H1 (cell line): ENCODE measurements around the gene CTIF. TPM values are rescaled to one million over a fixed set of nuclear protein-coding genes. Genes with fewer than 3 reads are reported as not detected.

ENCODE experiments used
- CTCF ChIA-PET: fragments of 300-600 bp; sonication (Branson Sonifier 250); formaldehyde crosslinking; loops from one replicate; lab custom pipeline; 2021; ENCODE audit not compliant: partially characterized antibody; lab: Charles Lee
- POLR2A ChIA-PET: fragments of 300-600 bp; sonication (Branson Sonifier 250); formaldehyde crosslinking; loops from one replicate; lab custom pipeline; 2021; ENCODE audit warnings: inconsistent platforms; ENCODE audit not compliant: partially characterized antibody; lab: Charles Lee
- DNase-seq, 2 experiments: peaks; one replicate each; pipeline versions ENCODE4 v3.0.0 to v3.0.0-alpha.2; 2010 to 2022; ENCODE audit warnings: low spot score in 2 of 2, low read depth in 1 of 2, mixed read lengths in 1 of 2
- FAIRE-seq: peaks from 2 replicates; lab custom pipeline; 2011; peaks lifted over from hg19 to GRCh38; lab: Jason Lieb, UNC
- H2AFZ ChIP-seq: 2 replicates; pipeline ENCODE4 v1.8.1; 2012; ENCODE audit warnings: low read length, inconsistent platforms
- H2AK5ac ChIP-seq: 2 replicates; pipeline ENCODE4 v1.6.1; 2013; ENCODE audit warnings: low read depth, low read length
- H2BK120ac ChIP-seq: replicated peaks from 2 replicates; pipeline ENCODE3; 2013; ENCODE audit warnings: low read depth, low read length, inconsistent platforms
- H2BK12ac ChIP-seq: 2 replicates; pipeline ENCODE4 v1.6.1; 2013; ENCODE audit warnings: low read depth, low read length
- H2BK15ac ChIP-seq: 2 replicates; pipeline ENCODE4 v1.6.1; 2013; ENCODE audit warnings: low read length
- H2BK20ac ChIP-seq: 2 replicates; pipeline ENCODE4 v1.6.1; 2013; ENCODE audit warnings: low read length
- H2BK5ac ChIP-seq: 2 replicates; pipeline ENCODE4 v1.6.1; 2013; ENCODE audit warnings: low read depth, low read length
- H3K14ac ChIP-seq: 2 replicates; pipeline ENCODE4 v1.6.1; 2013; ENCODE audit warnings: inconsistent platforms; ENCODE audit not compliant: insufficient read length
- H3K18ac ChIP-seq: 2 replicates; pipeline ENCODE4 v1.6.1; 2013; ENCODE audit warnings: low read length; ENCODE audit errors: extremely low read depth
- H3K23ac ChIP-seq: 2 replicates; pipeline ENCODE4 v1.6.1; 2013; ENCODE audit warnings: inconsistent platforms; ENCODE audit not compliant: insufficient read length
- H3K23me2 ChIP-seq: 2 replicates; pipeline ENCODE4 v1.6.1; 2013; ENCODE audit warnings: low read depth, low read length
- H3K27ac ChIP-seq: 2 replicates; pipeline ENCODE4 v1.6.1; 2011; ENCODE audit warnings: low read depth, low read length, inconsistent platforms
- H3K27me3 ChIP-seq, 4 experiments: replicated peaks in 1 of 4; 1 replicate in 1 of 4; 2 replicates in 3 of 4; pipeline versions ENCODE4 v1.6.1 to v1.8.1; 2011 to 2013; ENCODE audit warnings: low read length in 3 of 4, mild to moderate bottlenecking in 3 of 4, inconsistent platforms in 2 of 4, mixed read lengths in 2 of 4, moderate library complexity in 1 of 4; ENCODE audit not compliant: control insufficient read depth in 3 of 4, insufficient read depth in 3 of 4; ENCODE audit errors: extremely low read depth in 1 of 4
- H3K36me3 ChIP-seq, 4 experiments: 2 replicates each; pipeline versions ENCODE4 v1.6.1 to v1.8.1; 2011 to 2013; ENCODE audit warnings: mild to moderate bottlenecking in 4 of 4, low read length in 3 of 4, moderate library complexity in 2 of 4, control low read depth in 1 of 4, inconsistent platforms in 1 of 4; ENCODE audit not compliant: insufficient read depth in 4 of 4, control insufficient read depth in 2 of 4
- H3K4ac ChIP-seq: replicated peaks from 2 replicates; pipeline ENCODE3; 2013; ENCODE audit warnings: low read length, low read depth, mixed read lengths, inconsistent platforms; ENCODE audit not compliant: insufficient read length
- H3K4me1 ChIP-seq, 4 experiments: replicated peaks in 1 of 4; 1 replicate in 1 of 4; 2 replicates in 3 of 4; pipeline versions ENCODE4 v1.6.1 to v1.8.1; 2011 to 2013; ENCODE audit warnings: low read length in 3 of 4, inconsistent platforms in 2 of 4, mixed read lengths in 1 of 4; ENCODE audit not compliant: insufficient read depth in 4 of 4, control insufficient read depth in 3 of 4
- H3K4me2 ChIP-seq, 2 experiments: 2 replicates each; pipeline versions ENCODE4 v1.6.1 to v1.8.1; 2011 to 2013; ENCODE audit warnings: low read depth in 2 of 2, low read length in 2 of 2, control low read depth in 1 of 2, inconsistent platforms in 1 of 2, mild to moderate bottlenecking in 1 of 2; ENCODE audit not compliant: insufficient read depth in 1 of 2
- H3K4me3 ChIP-seq, 4 experiments: fragments of 200-600, 300-600 bp in 1 of 4; sonication (generic), shearing (Covaris generic), sonication (Bioruptor Twin) in 1 of 4; 2 replicates each; pipeline versions ENCODE4 v1.5.1 to v1.8.1; 2011 to 2016; ENCODE audit warnings: low read length in 4 of 4, low read depth in 3 of 4, control low read depth in 2 of 4, inconsistent platforms in 2 of 4, mild to moderate bottlenecking in 2 of 4, mixed read lengths in 1 of 4, moderate library complexity in 1 of 4; ENCODE audit not compliant: insufficient read depth in 2 of 4; ENCODE audit errors: extremely low read depth in 1 of 4
- H3K56ac ChIP-seq: replicated peaks from 2 replicates; pipeline ENCODE3; 2013; ENCODE audit warnings: low read depth, mild to moderate bottlenecking, mixed read lengths, low read length, inconsistent platforms; ENCODE audit not compliant: insufficient read length
- H3K79me1 ChIP-seq: 2 replicates; pipeline ENCODE4 v1.6.1; 2013; ENCODE audit warnings: low read depth, low read length, control low read depth
- H3K79me2 ChIP-seq, 2 experiments: 2 replicates each; pipeline versions ENCODE4 v1.6.1 to v1.8.1; 2012 to 2013; ENCODE audit warnings: low read length in 2 of 2, mild to moderate bottlenecking in 2 of 2, inconsistent platforms in 1 of 2; ENCODE audit not compliant: insufficient read depth in 2 of 2, control insufficient read depth in 1 of 2
- H3K9ac ChIP-seq, 4 experiments: replicated peaks in 1 of 4; 1 replicate in 1 of 4; 2 replicates in 3 of 4; pipeline versions ENCODE4 v1.6.1 to v1.8.1; 2011 to 2013; ENCODE audit warnings: low read depth in 3 of 4, low read length in 3 of 4, control low read depth in 2 of 4, mild to moderate bottlenecking in 2 of 4, moderate library complexity in 2 of 4, inconsistent platforms in 1 of 4; ENCODE audit errors: extremely low read depth in 1 of 4
- H3K9me3 ChIP-seq, 2 experiments: 2 replicates each; pipeline versions ENCODE4 v1.6.1 to v1.8.1; 2012 to 2013; ENCODE audit warnings: mild to moderate bottlenecking in 2 of 2, moderate library complexity in 2 of 2, control low read depth in 1 of 2, inconsistent platforms in 1 of 2, low read depth in 1 of 2, low read length in 1 of 2, mixed read lengths in 1 of 2; ENCODE audit not compliant: insufficient read depth in 2 of 2
- H4K20me1 ChIP-seq, 2 experiments: replicated peaks in 1 of 2; 2 replicates each; pipeline versions ENCODE3 to v1.8.1; 2011 to 2013; ENCODE audit warnings: inconsistent platforms in 2 of 2, low read length in 2 of 2, mild to moderate bottlenecking in 1 of 2; ENCODE audit not compliant: insufficient read depth in 2 of 2, control insufficient read depth in 1 of 2
- H4K5ac ChIP-seq: 2 replicates; pipeline ENCODE4 v1.6.1; 2013; ENCODE audit warnings: low read length, low read depth, mixed read lengths, inconsistent platforms; ENCODE audit not compliant: insufficient read length
- H4K8ac ChIP-seq: 2 replicates; pipeline ENCODE4 v1.8.0; 2013; ENCODE audit warnings: mild to moderate bottlenecking, moderate library complexity, low read length, inconsistent platforms; ENCODE audit not compliant: insufficient read depth; ENCODE audit errors: extremely low read depth
- H4K91ac ChIP-seq: replicated peaks from 2 replicates; pipeline ENCODE3; 2013; ENCODE audit warnings: low read length, mixed read lengths, inconsistent platforms; ENCODE audit not compliant: insufficient read length
- CEBPB ChIP-seq: IDR thresholded peaks from 2 replicates; pipeline ENCODE4 v1.6.1; 2012; ENCODE audit warnings: low read depth, low read length
- EGR1 ChIP-seq: IDR thresholded peaks from 2 replicates; pipeline ENCODE4 v1.6.1; 2011; ENCODE audit warnings: low read depth, low read length, borderline replicate concordance
- EZH2 ChIP-seq: fragments of 200-600 bp; sonication (generic); IDR thresholded peaks from 2 replicates; pipeline ENCODE4 v1.7.1; 2012; ENCODE audit warnings: low read depth, mild to moderate bottlenecking, moderate library complexity, low read length, inconsistent platforms; ENCODE audit not compliant: severe bottlenecking
- RBBP5 ChIP-seq: IDR thresholded peaks from 2 replicates; pipeline ENCODE4 v1.7.1; 2012; ENCODE audit warnings: low read depth, mild to moderate bottlenecking, inconsistent platforms, low read length, moderate library complexity, borderline replicate concordance
- RFX5 ChIP-seq: IDR thresholded peaks from 2 replicates; pipeline ENCODE4 v1.6.1; 2011; ENCODE audit warnings: low read depth, low read length, improper control_type of control experiment, borderline replicate concordance
- SAP30 ChIP-seq: fragments of 300-600 bp; sonication (generic); IDR thresholded peaks from 2 replicates; pipeline ENCODE4 v1.7.1; 2012; ENCODE audit warnings: low read length, moderate library complexity, mild to moderate bottlenecking, inconsistent platforms; ENCODE audit not compliant: insufficient read depth, insufficient replicate concordance
- SP1 ChIP-seq: IDR thresholded peaks from 2 replicates; pipeline ENCODE4 v1.6.1; 2011; ENCODE audit warnings: low read depth, low read length
- TCF12 ChIP-seq: IDR thresholded peaks from 2 replicates; pipeline ENCODE4 v1.6.1; 2011; ENCODE audit warnings: low read depth, mild to moderate bottlenecking, low read length
- YY1 ChIP-seq: IDR thresholded peaks from 2 replicates; pipeline ENCODE4 v1.6.1; 2011; ENCODE audit warnings: low read depth, mild to moderate bottlenecking, low read length
- WGBS, 2 experiments: shearing (Covaris generic) in 1 of 2; methylation state at CpG; one replicate each; pipeline versions ENCODE4 v1.1.6 to v1.1.7; 2013 to 2015; ENCODE audit warnings: low lambda C conversion rate in 2 of 2, mixed read lengths in 2 of 2, inconsistent platforms in 1 of 2, low coverage in 1 of 2, missing lambda C conversion rate in 1 of 2; ENCODE audit not compliant: insufficient replicate concordance in 2 of 2, insufficient coverage in 1 of 2, insufficient read length in 1 of 2; ENCODE audit errors: extremely low coverage in 1 of 2, missing lambda C conversion rate in 1 of 2; 5-methylcytosine and 5-hydroxymethylcytosine counted together
- polyA plus RNA-seq, 7 experiments: library from polyadenylated mRNA; depleted of rRNA in 3 of 7; stranded (reverse) in 5 of 7; unstranded in 2 of 7; fragments of >200 nt in 5 of 7; fragments of 200-250 nt in 2 of 7; gene quantifications; 1 replicate in 5 of 7; 2 replicates in 1 of 7; 4 replicates in 1 of 7; pipeline versions ENCODE4 v1.2.1 to v1.2.3, GENCODE V29; 2011 to 2013; ENCODE audit warnings: missing spikeins in 2 of 7, mixed read lengths in 2 of 7
- total RNA-seq: library from RNA; stranded (reverse); fragmentation: NEBNext Ultra II Directional; extraction: Animal tissue kit (Norgen Biotek cat#: 25700); gene quantifications from 2 replicates; pipeline ENCODE4 v1.2.1, GENCODE V29; 2021

CTIF gene
- total and polyA plus RNA-seq, 2 of the 8 experiments (the other 6 are each of a cell fraction or from before 2014, with no cell fraction given), result 9.0 to 17.8 TPM

GRCh38 chr18:48542513-48543181 lies 3.8 kb downstream of the CTIF start:
- Histone ChIP-seq H3K9me3 (no peaks in the 10 kb centered on the region), H4K20me1 (peaks cover 0 to 11% of the 10 kb centered on the region in 2 experiments), H2BK120ac (no peak overlapping the region), H3K18ac (peak overlapping the region; percentile 91), H2BK20ac (peak overlapping the region; percentile 49), H3K4ac (no peak overlapping the region), H3K9ac (no peak overlapping the region), H3K27ac (no peak overlapping the region), H3K56ac (no peak overlapping the region), H3K27me3 (peaks cover 0 to 13% (median 5%) of the 10 kb centered on the region in 4 experiments; a peak in 5 of 7 replicates), H3K79me2 (peaks cover 0 to 34% of the 10 kb centered on the region in 2 experiments; a peak in 2 of 4 replicates), H2BK12ac (peak overlapping the region; percentile 98), H3K79me1 (peaks cover 13% of the 10 kb centered on the region), H2BK5ac (peak overlapping the region; percentile 5; the same call in 1 of the 2 replicates), H3K23me2 (peaks cover 22% of the 10 kb centered on the region), H4K8ac (no peak overlapping the region), H3K4me1 (peaks cover 43 to 70% (median 48%) of the 10 kb centered on the region in 4 experiments), H4K5ac (no peak overlapping the region), H2AFZ (no peak overlapping the region), H4K91ac (no peak overlapping the region), H3K23ac (no peak overlapping the region), H3K14ac (no peak overlapping the region), H2BK15ac (no peak overlapping the region), H3K36me3 (no peaks in the 10 kb centered on the region), H3K4me2 (peak overlapping the region; percentile 52 to 57), H3K4me3 (peak overlapping the region in 1 of 4 experiments; percentile 25; a peak in 1 of 8 replicates), H2AK5ac (peak overlapping the region; percentile 59; the same call in 1 of the 2 replicates)
- DNase-seq (peak in 1 of 2 experiments; percentile 53), FAIRE-seq (peak; percentile 19)
- TF ChIP-seq RBBP5 (0 out of 2 replicates have a peak, but pooled peaks have one; percentile 19), TCF12 (no peak), YY1 (no peak), RFX5 (no peak), EGR1 (no peak), SP1 (0 out of 2 replicates have a peak, but pooled peaks have one; percentile 17), CEBPB (no peak), EZH2 (no peak), SAP30 (no peak)
- ChIA-PET POLR2A (interaction anchor here (1.0 kb wide), 1 partner anchor 108 kb away, joined by 3 read pairs; no protein-coding TSS in a partner anchor), CTCF (interaction anchor here (0.7 to 2.5 kb wide), 9 partner anchors 9 to 94 kb away, joined by 3 to 7 read pairs (median 3); no protein-coding TSS in a partner anchor)
- WGBS, 2 experiments, result 27% methylated on average over 7 of the region's 7 CpGs; no CpG with 5 or more reads in 1 of the 2 experiments
